ENCODE measurements around the gene NRAP.

Gene NRAP

GRCh38 chr10:113620936-113621335 is 42.9 kb downstream of the NRAP start:
- H3K9me3 ChIP-seq (ENCODE audit: control insufficient read depth in 1 of 2, low read length in 2 of 2), result no peaks in the 10 kb centered on the region
- H3K9ac ChIP-seq (ENCODE audit: low read depth in 1 of 2, low read length in 2 of 2), result no peak overlapping the region
- H3K4me1 ChIP-seq (ENCODE audit: control insufficient read depth in 1 of 2, insufficient read depth in 2 of 2, low read length in 2 of 2), result no peaks in the 10 kb centered on the region
- no peak overlapping the region for H3K27ac ChIP-seq (ENCODE audit: low read depth, low read length)
- no peak overlapping the region for H3K4me3 ChIP-seq (ENCODE audit: low read depth in 1 of 2, low read length in 2 of 2)
- peaks cover 15 to 18% of the 10 kb centered on the region in 2 donors for H3K27me3 ChIP-seq (ENCODE audit: control insufficient read depth in 1 of 2, insufficient read depth in 2 of 2, low read length in 2 of 2)
- H3K36me3 ChIP-seq (ENCODE audit: control insufficient read depth in 1 of 2, insufficient read depth in 2 of 2, low read length in 2 of 2), result no peaks in the 10 kb centered on the region

GRCh38 chr10:113620511-113620910 is 43.3 kb downstream of the NRAP start:
- Histone ChIP-seq H3K4me1 (ENCODE audit: control insufficient read depth in 1 of 2, insufficient read depth in 2 of 2, low read length in 2 of 2) (no peaks in the 10 kb centered on the region), H3K27me3 (ENCODE audit: control insufficient read depth in 1 of 2, insufficient read depth in 2 of 2, low read length in 2 of 2) (peaks cover 15 to 20% of the 10 kb centered on the region in 2 donors), H3K36me3 (ENCODE audit: control insufficient read depth in 1 of 2, insufficient read depth in 2 of 2, low read length in 2 of 2) (no peaks in the 10 kb centered on the region), H3K9ac (ENCODE audit: low read depth in 1 of 2, low read length in 2 of 2) (no peak overlapping the region), H3K27ac (ENCODE audit: low read depth, low read length) (no peak overlapping the region), H3K4me3 (ENCODE audit: low read depth in 1 of 2, low read length in 2 of 2) (no peak overlapping the region), H3K9me3 (ENCODE audit: control insufficient read depth in 1 of 2, low read length in 2 of 2) (no peaks in the 10 kb centered on the region)

DNA sequence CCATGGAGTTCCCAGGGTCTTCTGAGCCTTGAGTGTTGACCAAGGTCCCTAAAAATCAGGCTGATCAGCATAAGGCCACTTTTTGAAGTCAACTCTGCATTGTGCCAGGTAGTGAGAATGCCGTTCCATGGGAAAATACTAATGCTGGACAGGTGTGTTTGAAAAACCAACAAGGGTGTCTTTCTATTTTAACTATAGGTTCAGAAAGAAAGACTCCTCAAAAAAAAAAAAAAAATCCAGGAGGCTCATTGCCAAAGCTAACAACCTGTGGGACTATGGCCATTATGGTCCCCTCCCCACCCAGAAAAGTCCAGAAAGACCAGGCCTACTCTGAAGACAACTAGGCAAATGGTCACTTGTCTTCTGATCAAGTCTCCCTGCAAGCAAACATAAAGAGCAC is 44.4 kb downstream of the NRAP start:
- no peaks in the 10 kb centered on the region for H3K9me3 ChIP-seq (ENCODE audit: control insufficient read depth in 1 of 2, low read length in 2 of 2)
- H3K27ac ChIP-seq (ENCODE audit: low read depth, low read length), result no peak overlapping the region
- H3K4me1 ChIP-seq (ENCODE audit: control insufficient read depth in 1 of 2, insufficient read depth in 2 of 2, low read length in 2 of 2), result no peaks in the 10 kb centered on the region
- no peaks in the 10 kb centered on the region for H3K36me3 ChIP-seq (ENCODE audit: control insufficient read depth in 1 of 2, insufficient read depth in 2 of 2, low read length in 2 of 2)
- H3K9ac ChIP-seq (ENCODE audit: low read depth in 1 of 2, low read length in 2 of 2), result no peak overlapping the region
- H3K4me3 ChIP-seq (ENCODE audit: low read depth in 1 of 2, low read length in 2 of 2), result no peak overlapping the region
- peaks cover 15 to 22% of the 10 kb centered on the region in 2 donors for H3K27me3 ChIP-seq (ENCODE audit: control insufficient read depth in 1 of 2, insufficient read depth in 2 of 2, low read length in 2 of 2)

DNA sequence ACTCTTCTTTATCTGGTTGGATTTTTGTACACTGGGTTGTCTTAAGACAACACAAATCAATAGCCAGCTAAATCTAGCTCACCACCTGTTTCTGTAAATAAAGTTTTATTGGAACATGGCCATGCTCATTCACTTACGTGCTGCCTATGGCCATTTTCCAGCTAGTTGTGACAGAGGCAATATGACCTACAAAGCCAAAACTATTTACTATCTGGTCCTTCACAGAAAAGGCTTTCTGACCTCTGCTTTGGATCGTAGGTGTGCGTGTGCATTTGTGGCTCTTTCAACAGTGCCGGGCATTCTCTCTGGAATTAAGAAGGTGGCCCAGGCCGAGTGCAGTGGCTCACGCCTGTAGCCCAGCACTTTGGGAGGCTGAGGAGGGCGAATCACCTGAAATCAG is 45.5 kb downstream of the NRAP start:
- Histone ChIP-seq H3K9ac (ENCODE audit: low read depth in 1 of 2, low read length in 2 of 2) (no peak overlapping the region), H3K36me3 (ENCODE audit: control insufficient read depth in 1 of 2, insufficient read depth in 2 of 2, low read length in 2 of 2) (no peaks in the 10 kb centered on the region), H3K4me1 (ENCODE audit: control insufficient read depth in 1 of 2, insufficient read depth in 2 of 2, low read length in 2 of 2) (no peaks in the 10 kb centered on the region), H3K27ac (ENCODE audit: low read depth, low read length) (no peak overlapping the region), H3K9me3 (ENCODE audit: control insufficient read depth in 1 of 2, low read length in 2 of 2) (no peaks in the 10 kb centered on the region), H3K27me3 (ENCODE audit: control insufficient read depth in 1 of 2, insufficient read depth in 2 of 2, low read length in 2 of 2) (peaks cover 12 to 26% of the 10 kb centered on the region in 2 donors), H3K4me3 (ENCODE audit: low read depth in 1 of 2, low read length in 2 of 2) (no peak overlapping the region)

GRCh38 chr10:113617086-113617485 is 46.8 kb downstream of the NRAP start:
- Histone ChIP-seq H3K9ac (ENCODE audit: low read depth in 1 of 2, low read length in 2 of 2) (no peak overlapping the region), H3K9me3 (ENCODE audit: control insufficient read depth in 1 of 2, low read length in 2 of 2) (no peaks in the 10 kb centered on the region), H3K4me3 (ENCODE audit: low read depth in 1 of 2, low read length in 2 of 2) (no peak overlapping the region), H3K4me1 (ENCODE audit: control insufficient read depth in 1 of 2, insufficient read depth in 2 of 2, low read length in 2 of 2) (no peaks in the 10 kb centered on the region), H3K36me3 (ENCODE audit: control insufficient read depth in 1 of 2, insufficient read depth in 2 of 2, low read length in 2 of 2) (no peaks in the 10 kb centered on the region), H3K27ac (ENCODE audit: low read depth, low read length) (no peak overlapping the region), H3K27me3 (ENCODE audit: control insufficient read depth in 1 of 2, insufficient read depth in 2 of 2, low read length in 2 of 2) (peaks cover 15 to 22% of the 10 kb centered on the region in 2 donors)

GRCh38 chr10:113616244-113617074 is 47.4 kb downstream of the NRAP start:
- peaks cover 12 to 22% of the 10 kb centered on the region in 2 donors for H3K27me3 ChIP-seq (ENCODE audit: control insufficient read depth in 1 of 2, insufficient read depth in 2 of 2, low read length in 2 of 2)
- no peak overlapping the region for H3K4me3 ChIP-seq (ENCODE audit: low read depth in 1 of 2, low read length in 2 of 2)
- no peaks in the 10 kb centered on the region for H3K4me1 ChIP-seq (ENCODE audit: control insufficient read depth in 1 of 2, insufficient read depth in 2 of 2, low read length in 2 of 2)
- H3K36me3 ChIP-seq (ENCODE audit: control insufficient read depth in 1 of 2, insufficient read depth in 2 of 2, low read length in 2 of 2), result no peaks in the 10 kb centered on the region
- no peak overlapping the region for H3K27ac ChIP-seq (ENCODE audit: low read depth, low read length)
- no peak overlapping the region for H3K9ac ChIP-seq (ENCODE audit: low read depth in 1 of 2, low read length in 2 of 2)
- H3K9me3 ChIP-seq (ENCODE audit: control insufficient read depth in 1 of 2, low read length in 2 of 2), result no peaks in the 10 kb centered on the region

- Histone ChIP-seq H3K27me3 (ENCODE audit: control insufficient read depth in 1 of 2, insufficient read depth in 2 of 2, low read length in 2 of 2) (peaks cover 17 to 22% of the 10 kb centered on the region in 2 donors), H3K4me3 (ENCODE audit: low read depth in 1 of 2, low read length in 2 of 2) (no peak overlapping the region), H3K9me3 (ENCODE audit: control insufficient read depth in 1 of 2, low read length in 2 of 2) (no peaks in the 10 kb centered on the region), H3K4me1 (ENCODE audit: control insufficient read depth in 1 of 2, insufficient read depth in 2 of 2, low read length in 2 of 2) (no peaks in the 10 kb centered on the region), H3K36me3 (ENCODE audit: control insufficient read depth in 1 of 2, insufficient read depth in 2 of 2, low read length in 2 of 2) (no peaks in the 10 kb centered on the region), H3K27ac (ENCODE audit: low read depth, low read length) (no peak overlapping the region), H3K9ac (ENCODE audit: low read depth in 1 of 2, low read length in 2 of 2) (no peak overlapping the region)
Observed at GRCh38 chr10:113613977-113614690, 49.7 kb downstream of the NRAP start.

DNA sequence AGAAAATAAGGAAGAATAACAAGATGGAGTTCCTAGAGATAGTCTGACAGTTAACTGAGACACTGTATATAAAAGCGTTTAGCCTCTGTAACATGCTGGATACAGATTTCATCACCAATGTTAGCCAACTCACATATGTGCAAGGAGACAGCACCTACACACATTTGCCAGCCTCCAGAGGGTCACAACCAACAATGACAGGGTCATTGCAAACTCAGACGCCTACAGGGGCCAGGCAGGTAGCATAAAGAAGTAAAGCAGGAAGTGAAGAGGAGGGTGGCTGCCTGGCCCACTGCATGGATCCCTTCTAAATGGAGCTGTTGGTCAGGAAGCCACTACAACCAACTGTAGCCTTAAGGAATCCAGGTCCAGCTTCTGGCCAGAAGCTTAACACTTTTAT is 50.4 kb downstream of the NRAP start:
- Histone ChIP-seq H3K27ac (ENCODE audit: low read depth, low read length) (no peak overlapping the region), H3K36me3 (ENCODE audit: control insufficient read depth in 1 of 2, insufficient read depth in 2 of 2, low read length in 2 of 2) (no peaks in the 10 kb centered on the region), H3K4me1 (ENCODE audit: control insufficient read depth in 1 of 2, insufficient read depth in 2 of 2, low read length in 2 of 2) (no peaks in the 10 kb centered on the region), H3K9me3 (ENCODE audit: control insufficient read depth in 1 of 2, low read length in 2 of 2) (no peaks in the 10 kb centered on the region), H3K9ac (ENCODE audit: low read depth in 1 of 2, low read length in 2 of 2) (no peak overlapping the region), H3K4me3 (ENCODE audit: low read depth in 1 of 2, low read length in 2 of 2) (no peak overlapping the region), H3K27me3 (ENCODE audit: control insufficient read depth in 1 of 2, insufficient read depth in 2 of 2, low read length in 2 of 2) (peaks cover 16 to 22% of the 10 kb centered on the region in 2 donors)

GRCh38 chr10:113612154-113612553 is 51.7 kb downstream of the NRAP start:
- no peak overlapping the region for H3K27ac ChIP-seq (ENCODE audit: low read depth, low read length)
- H3K9ac ChIP-seq (ENCODE audit: low read depth in 1 of 2, low read length in 2 of 2), result no peak overlapping the region
- H3K4me1 ChIP-seq (ENCODE audit: control insufficient read depth in 1 of 2, insufficient read depth in 2 of 2, low read length in 2 of 2), result no peaks in the 10 kb centered on the region
- H3K36me3 ChIP-seq (ENCODE audit: control insufficient read depth in 1 of 2, insufficient read depth in 2 of 2, low read length in 2 of 2), result no peaks in the 10 kb centered on the region
- no peaks in the 10 kb centered on the region for H3K9me3 ChIP-seq (ENCODE audit: control insufficient read depth in 1 of 2, low read length in 2 of 2)
- peaks cover 16 to 22% of the 10 kb centered on the region in 2 donors for H3K27me3 ChIP-seq (ENCODE audit: control insufficient read depth in 1 of 2, insufficient read depth in 2 of 2, low read length in 2 of 2)
- no peak overlapping the region for H3K4me3 ChIP-seq (ENCODE audit: low read depth in 1 of 2, low read length in 2 of 2)
